Mesothelial cell of epicardium (in vitro differentiated cells): ENCODE results near the gene CFD. TPM values are rescaled to one million over a fixed set of nuclear protein-coding genes. Genes with fewer than 3 reads are reported as not detected.

Experiments
- DNase-seq, 2 experiments: peaks; one replicate each; pipeline ENCODE4 v3.0.0; 2021; ENCODE audit warnings: low spot score in 2 of 2; ENCODE audit not compliant: unreplicated experiment in 2 of 2
- H3K27ac Mint-ChIP-seq: 2 replicates; pipeline ENCODE4 v1.8.0; 2021; ENCODE audit warnings: mixed read lengths
- H3K27me3 Mint-ChIP-seq: 2 replicates; pipeline ENCODE4 v1.8.0; 2021; ENCODE audit warnings: low read depth, mixed read lengths
- H3K36me3 Mint-ChIP-seq: 2 replicates; pipeline ENCODE4 v1.8.0; 2021; ENCODE audit warnings: mixed read lengths
- H3K4me1 Mint-ChIP-seq: 2 replicates; pipeline ENCODE4 v1.8.0; 2021; ENCODE audit warnings: mixed read lengths
- H3K4me3 Mint-ChIP-seq: 2 replicates; pipeline ENCODE4 v1.8.0; 2021; ENCODE audit warnings: mild to moderate bottlenecking, moderate library complexity, mixed read lengths
- H3K9me3 Mint-ChIP-seq: 2 replicates; pipeline ENCODE4 v1.8.0; 2021; ENCODE audit warnings: mixed read lengths
- total RNA-seq: library from RNA; stranded (reverse); gene quantifications from 3 replicates; pipeline ENCODE4 v1.2.1, GENCODE V29; 2021
- TF ChIP-seq, protein P1 (sequence below): fragments of 200-600 bp; sonication (generic); IDR thresholded peaks from one replicate; pipeline ENCODE4 v1.5.0; 2021; ENCODE audit warnings: antibody characterized with exemption; ENCODE audit not compliant: unreplicated experiment

CFD gene
- total RNA-seq, 1 donor from 2014 or later: 3.2 TPM

- no peak overlapping the region for H3K27ac Mint-ChIP-seq
- TF ChIP-seq, protein P1, sequence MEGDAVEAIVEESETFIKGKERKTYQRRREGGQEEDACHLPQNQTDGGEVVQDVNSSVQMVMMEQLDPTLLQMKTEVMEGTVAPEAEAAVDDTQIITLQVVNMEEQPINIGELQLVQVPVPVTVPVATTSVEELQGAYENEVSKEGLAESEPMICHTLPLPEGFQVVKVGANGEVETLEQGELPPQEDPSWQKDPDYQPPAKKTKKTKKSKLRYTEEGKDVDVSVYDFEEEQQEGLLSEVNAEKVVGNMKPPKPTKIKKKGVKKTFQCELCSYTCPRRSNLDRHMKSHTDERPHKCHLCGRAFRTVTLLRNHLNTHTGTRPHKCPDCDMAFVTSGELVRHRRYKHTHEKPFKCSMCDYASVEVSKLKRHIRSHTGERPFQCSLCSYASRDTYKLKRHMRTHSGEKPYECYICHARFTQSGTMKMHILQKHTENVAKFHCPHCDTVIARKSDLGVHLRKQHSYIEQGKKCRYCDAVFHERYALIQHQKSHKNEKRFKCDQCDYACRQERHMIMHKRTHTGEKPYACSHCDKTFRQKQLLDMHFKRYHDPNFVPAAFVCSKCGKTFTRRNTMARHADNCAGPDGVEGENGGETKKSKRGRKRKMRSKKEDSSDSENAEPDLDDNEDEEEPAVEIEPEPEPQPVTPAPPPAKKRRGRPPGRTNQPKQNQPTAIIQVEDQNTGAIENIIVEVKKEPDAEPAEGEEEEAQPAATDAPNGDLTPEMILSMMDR: no peak
- no peak for DNase-seq
Observed at GRCh38 chr19:867855-868457, 8.5 kb downstream of the CFD start.

GRCh38 chr19:868458-869244, 9.2 kb downstream of the CFD start:
- H3K27ac Mint-ChIP-seq: peak overlapping the region; percentile 77
- DNase-seq: no peak
- no peaks in the 10 kb centered on the region for H3K9me3 Mint-ChIP-seq
- peaks cover 2% of the 10 kb centered on the region for H3K4me1 Mint-ChIP-seq
- peaks cover 3% of the 10 kb centered on the region for H3K27me3 Mint-ChIP-seq
- peaks cover 19% of the 10 kb centered on the region for H3K36me3 Mint-ChIP-seq
- H3K4me3 Mint-ChIP-seq: no peak overlapping the region
- TF ChIP-seq, protein P1: no peak

More at GRCh38 chr19:867855-868457, 8.5 kb downstream of the CFD start:
- peaks cover 8% of the 10 kb centered on the region for H3K27me3 Mint-ChIP-seq
- peaks cover 19% of the 10 kb centered on the region for H3K36me3 Mint-ChIP-seq
- no peaks in the 10 kb centered on the region for H3K9me3 Mint-ChIP-seq
- peaks cover 2% of the 10 kb centered on the region for H3K4me1 Mint-ChIP-seq
- H3K4me3 Mint-ChIP-seq: no peak overlapping the region

GRCh38 chr19:869245-870177, 10.0 kb downstream of the CFD start:
- Mint-ChIP-seq H3K27me3 (peaks cover 2% of the 10 kb centered on the region), H3K4me1 (peaks cover 2% of the 10 kb centered on the region), H3K9me3 (no peaks in the 10 kb centered on the region), H3K27ac (no peak overlapping the region), H3K36me3 (peaks cover 19% of the 10 kb centered on the region), H3K4me3 (no peak overlapping the region)
- no peak for DNase-seq
- TF ChIP-seq, protein P1: no peak

DNA sequence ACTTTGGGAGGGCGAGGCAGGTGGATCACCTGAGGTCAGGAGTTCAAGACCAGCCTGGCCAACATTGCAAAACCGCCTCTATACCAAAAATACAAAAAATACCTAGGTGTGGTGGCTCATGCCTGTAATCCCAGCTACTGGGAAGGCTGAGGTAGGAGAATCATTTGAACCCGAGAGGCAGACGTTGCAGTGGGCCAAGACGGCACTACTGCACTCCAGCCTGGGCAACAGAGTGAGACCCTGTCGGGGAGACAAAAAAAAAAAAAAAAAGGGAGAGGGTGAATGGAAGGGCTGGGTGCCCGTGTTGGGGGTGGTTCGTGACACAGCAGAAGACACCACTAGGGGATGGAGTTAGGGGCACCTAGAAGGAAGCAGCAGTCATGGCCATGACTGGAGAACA, 10.8 kb downstream of the CFD start:
- H3K27me3 Mint-ChIP-seq: peaks cover 2% of the 10 kb centered on the region
- H3K9me3 Mint-ChIP-seq: no peaks in the 10 kb centered on the region
- DNase-seq: no peak
- H3K36me3 Mint-ChIP-seq: peaks cover 16% of the 10 kb centered on the region
- peaks cover 2% of the 10 kb centered on the region for H3K4me1 Mint-ChIP-seq
- H3K27ac Mint-ChIP-seq: peak overlapping the region; percentile 60
- TF ChIP-seq, protein P1: no peak
- no peak overlapping the region for H3K4me3 Mint-ChIP-seq

- Mint-ChIP-seq H3K27me3 (peaks cover 2% of the 10 kb centered on the region), H3K9me3 (no peaks in the 10 kb centered on the region), H3K36me3 (peaks cover 16% of the 10 kb centered on the region), H3K27ac (no peak overlapping the region), H3K4me3 (no peak overlapping the region), H3K4me1 (peaks cover 2% of the 10 kb centered on the region)
- TF ChIP-seq, protein P1: no peak
- no peak for DNase-seq
Observed at GRCh38 chr19:870963-871401, 11.5 kb downstream of the CFD start.
